NCI-H146 treated with DMSO at 0.1 percent for 48 hours (cell line): ENCODE measurements around the gene TTC28.
"Not testable (repeated sequence)": the region's sequence is repeated elsewhere in the genome, so short reads cannot be mapped to it uniquely, and the experiment has no call there.

Experiments used
- DNase-seq: peaks from one replicate; lab custom pipeline; 2025; ENCODE audit not compliant: unreplicated experiment; lab: John Stamatoyannopoulos, UW

TTC28 gene

DNA sequence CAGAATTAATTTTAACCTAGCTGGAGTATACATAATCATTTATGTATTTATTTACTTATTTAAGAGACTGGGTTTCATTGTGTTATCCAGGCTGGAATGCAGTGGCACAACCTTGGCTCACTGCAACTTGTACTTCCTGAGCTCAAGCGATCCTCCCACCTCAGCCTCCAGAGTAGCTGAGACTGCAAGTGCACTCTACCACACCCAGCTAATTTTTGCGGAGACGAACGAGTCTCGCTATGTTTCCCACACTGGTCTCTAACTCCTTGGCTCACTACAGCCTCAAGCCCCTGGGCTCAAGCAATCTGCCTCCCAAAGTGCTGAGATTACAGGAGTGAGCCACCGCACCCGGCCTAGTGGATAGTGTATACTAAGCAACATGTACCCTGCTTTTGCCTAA is 1.5 kb downstream of the TTC28 start:
- not testable (repeated sequence) for DNase-seq

DNA sequence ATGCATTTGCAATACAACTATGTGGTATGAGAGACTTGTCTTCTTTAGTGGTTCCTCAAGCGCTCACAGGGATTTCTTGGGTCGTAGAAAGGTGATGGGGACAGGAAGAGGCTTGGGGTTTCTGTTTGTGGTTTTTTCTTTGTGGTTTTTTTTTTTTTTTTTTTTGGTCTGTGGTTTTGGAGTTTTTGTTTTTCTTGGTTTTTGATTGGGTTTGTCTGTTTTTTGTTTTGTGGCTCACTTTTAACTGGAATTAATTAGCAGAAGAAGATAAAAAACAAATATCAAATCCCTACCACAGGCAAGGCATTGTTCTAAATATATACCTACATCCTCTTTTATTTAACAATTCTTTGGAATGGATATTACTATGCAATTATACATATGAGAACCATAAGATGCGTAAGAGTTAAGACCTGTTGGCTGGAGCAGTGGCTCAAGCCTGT is 5.5 kb downstream of the TTC28 start:
- DNase-seq, result no peak

DNA sequence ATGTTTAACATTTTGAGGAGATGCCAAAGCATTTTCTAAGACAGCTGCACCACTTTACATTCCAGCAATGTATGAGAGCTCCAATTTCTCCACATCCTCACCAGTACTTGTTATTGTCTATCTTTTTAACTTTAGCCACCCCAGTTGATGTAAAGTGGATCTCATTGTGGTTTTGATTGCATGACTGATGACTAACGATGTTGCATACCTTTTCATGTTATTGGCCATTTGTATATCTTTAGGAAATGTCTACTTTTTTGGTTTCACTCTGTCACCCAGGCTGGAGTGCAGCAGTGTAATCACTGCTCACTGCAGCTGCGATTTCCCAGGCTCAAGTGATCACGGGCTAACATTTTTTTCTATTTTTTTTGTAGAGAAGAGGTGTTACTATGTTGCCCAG is 8.9 kb downstream of the TTC28 start:
- no peak for DNase-seq

DNA sequence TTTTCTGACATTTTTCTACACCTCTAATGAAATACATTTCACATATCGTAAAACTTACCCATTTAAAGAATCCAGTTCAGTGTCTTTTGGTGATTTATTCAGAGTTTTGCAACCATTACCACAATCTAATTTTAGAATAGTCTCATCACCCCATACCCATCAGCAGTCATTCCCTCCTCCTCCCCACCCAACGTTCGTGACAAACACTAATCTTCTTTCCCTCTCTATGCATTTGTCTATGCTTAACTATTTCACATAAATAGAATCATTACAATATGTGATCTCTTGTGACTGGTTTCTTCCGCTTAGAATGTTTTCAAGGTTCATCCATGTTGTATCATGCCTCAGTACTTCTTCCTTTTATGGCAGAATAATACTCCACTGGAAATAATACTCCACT is 9.5 kb downstream of the TTC28 start:
- DNase-seq, result no peak

DNA sequence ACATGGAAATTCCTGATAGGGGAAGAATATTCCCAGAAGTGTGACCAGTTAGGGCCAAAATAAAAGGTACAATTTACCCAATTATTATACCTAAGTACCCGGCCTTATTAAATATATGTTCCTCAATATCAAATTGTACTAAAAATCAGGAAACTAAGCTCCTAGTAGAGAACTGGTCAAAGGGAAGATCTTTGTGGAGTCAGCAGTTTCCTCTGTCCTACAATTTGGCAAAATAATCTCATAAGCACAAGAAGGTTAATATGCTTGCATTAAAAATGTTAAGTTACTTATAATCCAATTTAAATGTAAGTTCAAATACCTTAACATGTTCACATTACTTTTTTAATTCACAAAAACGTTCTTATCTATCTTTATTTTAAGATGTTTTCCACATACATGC is 10.3 kb downstream of the TTC28 start:
- no peak for DNase-seq

DNA sequence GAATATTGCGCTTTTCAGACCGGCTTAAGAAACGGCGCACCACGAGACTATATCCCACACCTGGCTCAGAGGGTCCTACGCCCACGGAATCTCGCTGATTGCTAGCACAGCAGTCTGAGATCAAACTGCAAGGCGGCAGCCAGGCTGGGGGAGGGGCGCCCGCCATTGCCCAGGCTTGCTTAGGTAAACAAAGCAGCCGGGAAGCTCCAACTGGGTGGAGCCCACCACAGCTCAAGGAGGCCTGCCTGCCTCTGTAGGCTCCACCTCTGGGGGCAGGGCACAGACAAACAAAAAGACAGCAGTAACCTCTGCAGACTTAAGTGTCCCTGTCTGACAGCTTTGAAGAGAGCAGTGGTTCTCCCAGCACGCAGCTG is 16.1 kb downstream of the TTC28 start:
- not testable (repeated sequence) for DNase-seq

DNA sequence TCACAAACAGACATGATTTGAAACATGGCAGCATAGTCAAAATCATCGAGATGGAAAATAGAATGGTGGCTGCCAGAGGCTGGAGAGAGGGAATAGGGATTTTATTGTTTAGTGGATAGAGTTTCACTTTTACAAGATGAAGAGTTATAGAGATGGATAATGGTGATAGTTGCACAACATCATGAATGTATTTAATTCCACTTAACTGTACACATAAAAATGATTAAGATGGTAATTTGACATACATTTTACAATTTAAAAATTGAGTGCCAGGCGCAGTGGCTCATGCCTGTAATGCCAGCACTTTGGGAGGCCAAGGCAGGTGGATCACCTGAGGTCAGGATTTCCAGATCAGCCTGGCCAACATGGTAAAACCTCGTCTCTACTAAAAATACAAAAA is 21.2 kb downstream of the TTC28 start:
- DNase-seq, result no peak

DNA sequence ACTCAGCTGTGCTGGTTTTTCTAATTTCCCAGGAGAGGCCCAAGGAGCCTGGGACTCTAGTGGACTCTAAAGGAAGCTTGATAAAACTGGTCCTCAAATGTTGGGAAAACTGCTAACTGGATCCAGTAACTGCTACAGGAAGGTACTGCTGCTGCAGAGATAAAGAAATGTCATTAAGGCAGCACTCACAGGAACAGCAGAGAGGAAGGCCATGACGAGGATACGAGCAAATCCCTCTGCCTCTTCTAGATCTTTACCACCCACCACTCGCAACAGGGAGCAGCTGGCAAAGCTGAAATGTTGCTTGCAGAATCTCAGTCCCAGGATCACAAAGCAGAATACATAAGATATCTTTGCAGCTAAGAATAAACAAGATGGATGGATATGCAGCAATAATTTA is 23.5 kb downstream of the TTC28 start:
- DNase-seq, result no peak

DNA sequence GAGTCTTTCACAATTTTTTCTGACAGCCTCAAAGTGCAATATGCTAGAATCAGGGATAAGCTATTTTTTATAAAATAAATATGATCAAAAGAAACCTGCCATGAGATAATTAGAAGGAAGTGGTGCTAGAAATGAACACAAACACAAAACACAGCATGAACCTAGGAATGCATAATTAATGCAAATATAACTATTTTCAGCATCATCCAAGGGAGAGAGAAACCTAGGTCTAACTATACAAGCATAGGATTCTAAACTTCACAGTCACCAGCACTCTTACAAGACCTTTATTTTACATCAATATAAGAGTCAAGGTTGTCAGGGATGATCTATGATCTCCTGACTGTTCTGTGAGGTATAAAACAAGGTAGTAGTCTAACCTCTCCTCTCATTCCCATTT is 29.2 kb downstream of the TTC28 start:
- no peak for DNase-seq

DNA sequence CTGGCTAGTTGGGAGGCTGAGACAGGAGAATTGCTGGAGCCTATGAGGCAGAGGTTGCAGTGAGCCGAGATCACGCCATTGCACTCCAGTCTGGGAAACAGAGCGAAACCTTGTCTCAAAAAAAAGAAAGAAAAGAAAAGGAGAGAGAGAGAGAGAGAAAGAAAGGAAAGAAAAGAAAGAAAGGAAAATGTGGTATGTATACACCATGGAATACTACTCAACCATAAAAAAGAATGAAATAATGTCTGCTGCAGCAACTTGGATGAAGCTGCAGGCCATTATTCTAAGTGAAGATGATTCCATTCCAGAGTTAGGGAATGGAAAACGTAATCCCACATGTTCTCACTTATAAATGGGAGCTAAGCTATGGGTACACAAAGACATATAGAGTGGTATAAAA is 30.8 kb downstream of the TTC28 start:
- DNase-seq, result no peak

DNA sequence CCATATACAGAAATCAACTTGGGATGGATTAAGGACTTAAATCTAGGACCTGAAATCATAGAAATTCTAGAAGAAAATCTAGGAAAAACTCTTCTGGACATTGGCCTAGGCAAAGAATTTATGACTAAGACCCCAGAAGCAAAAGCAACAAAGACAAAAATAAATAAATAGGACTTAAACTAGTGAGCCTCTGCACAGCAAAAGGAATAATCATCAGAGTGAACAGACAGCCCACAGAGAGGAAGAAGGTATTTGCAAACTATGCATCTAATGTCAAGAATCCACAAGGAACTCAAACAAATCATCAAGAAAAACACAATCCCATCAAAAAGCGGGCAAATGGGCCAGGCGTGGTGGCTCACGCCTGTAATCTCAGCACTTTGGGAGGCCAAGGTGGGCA is 32.4 kb downstream of the TTC28 start:
- no peak for DNase-seq

DNA sequence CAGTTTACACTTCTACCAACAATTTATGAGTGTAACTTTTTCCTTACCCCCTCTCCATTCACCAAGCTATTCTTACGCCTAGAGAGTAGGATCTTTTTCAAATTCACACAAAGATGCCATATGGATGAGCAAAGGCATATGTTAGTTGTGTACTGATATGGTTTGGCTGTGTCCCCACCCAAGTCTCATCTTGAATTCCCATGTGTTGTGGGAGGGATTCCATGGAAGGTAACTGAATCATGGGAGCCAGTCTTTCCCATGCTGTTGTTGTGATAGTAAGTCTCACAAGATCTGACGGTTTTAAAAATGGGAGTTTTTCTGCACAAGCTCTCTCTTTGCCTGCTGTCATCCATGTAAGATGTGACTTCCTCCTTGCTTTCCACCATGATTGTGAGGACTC is 40.3 kb downstream of the TTC28 start:
- DNase-seq, result no peak

DNA sequence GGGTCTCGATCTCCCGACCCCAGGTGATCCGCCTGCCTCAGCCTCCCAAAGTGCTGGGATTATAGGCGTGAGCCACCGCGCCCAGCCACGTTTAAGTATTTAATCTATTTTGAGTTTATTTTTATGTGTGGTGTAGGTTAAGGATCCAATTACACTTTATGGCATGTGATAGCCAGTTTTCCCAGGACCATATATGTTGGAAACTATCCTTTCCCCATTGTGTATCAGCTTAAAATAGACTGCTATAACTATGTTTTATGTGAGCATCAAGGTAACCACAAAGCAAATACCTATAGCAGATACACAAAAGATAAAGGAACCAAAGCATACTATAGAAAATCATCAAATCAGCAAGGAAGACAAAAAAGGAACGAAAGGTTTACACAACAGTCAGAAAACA is 42.4 kb downstream of the TTC28 start:
- DNase-seq, result no peak

DNA sequence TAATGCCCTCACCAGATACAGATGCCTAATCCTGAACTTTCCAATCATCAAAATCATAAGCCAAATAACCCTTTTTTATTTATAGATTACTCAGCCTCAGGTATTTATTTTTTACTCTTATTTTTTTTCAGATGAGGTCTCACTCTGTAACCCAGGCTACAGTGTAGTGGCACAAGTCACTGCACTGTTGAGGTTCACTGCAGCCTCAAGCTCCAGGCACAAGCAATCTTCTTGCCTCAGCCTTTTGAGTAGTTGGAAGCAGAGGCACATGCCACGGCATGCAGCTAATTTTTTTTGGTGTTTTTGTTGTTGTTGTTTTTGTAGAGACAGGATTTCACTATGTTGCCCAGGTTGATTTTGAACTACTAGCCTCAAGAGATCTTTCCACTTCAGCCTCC is 49.5 kb downstream of the TTC28 start:
- no peak for DNase-seq

DNA sequence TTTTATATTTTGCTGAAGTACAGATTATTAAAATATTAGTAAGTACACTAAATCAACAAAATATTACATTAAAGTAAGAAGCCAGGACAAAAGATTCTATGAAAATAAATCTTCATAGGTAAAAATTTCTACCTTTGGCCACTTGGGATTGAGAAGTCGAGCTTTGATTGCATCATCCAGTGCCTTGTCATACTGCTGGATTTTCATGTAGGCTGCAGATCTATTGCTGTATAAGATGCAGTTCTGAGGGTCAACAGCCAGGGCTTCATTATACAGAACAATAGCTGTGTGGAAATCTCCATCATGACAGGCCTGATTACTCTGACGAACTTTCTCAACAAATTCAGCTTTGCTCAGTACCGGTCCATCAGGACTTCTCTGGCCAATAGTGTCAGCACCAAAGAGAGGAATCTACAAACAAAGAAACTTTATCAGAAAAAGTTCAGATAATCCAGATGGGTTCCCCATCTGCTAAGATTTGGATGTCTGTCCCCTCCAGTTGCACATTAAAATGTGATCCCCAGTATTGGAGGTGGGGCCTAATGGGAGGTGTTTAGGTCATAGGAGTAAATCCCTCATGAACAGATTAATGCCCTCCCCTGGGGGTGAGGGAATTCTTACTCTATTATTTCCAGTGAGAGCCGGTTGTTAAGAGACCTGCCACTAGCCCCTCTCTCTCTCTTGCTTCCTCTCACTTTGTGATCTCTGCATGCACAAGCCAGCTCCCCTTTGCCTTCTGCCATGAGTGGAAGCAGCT is 50.0 kb downstream of the TTC28 start:
- DNase-seq, result no peak

DNA sequence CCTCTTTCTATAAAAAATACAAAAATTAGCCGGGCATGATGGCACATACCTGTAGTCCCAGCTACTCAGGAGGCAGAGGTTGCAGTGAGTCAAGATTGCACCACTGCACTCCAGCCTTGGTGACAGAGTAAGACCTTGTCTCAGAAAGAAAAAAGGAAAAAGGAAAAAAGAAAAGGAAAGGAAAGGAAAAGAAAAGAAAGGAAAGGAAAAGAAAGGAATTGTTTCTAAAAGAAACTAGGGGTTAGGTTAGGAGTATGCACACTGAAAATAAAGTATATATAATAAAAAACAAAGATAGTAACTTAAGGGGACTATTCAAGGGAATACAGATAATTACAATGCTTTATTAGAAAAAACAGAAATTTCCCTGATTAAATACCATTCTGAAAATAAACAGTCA is 50.9 kb downstream of the TTC28 start:
- DNase-seq, result no peak

DNA sequence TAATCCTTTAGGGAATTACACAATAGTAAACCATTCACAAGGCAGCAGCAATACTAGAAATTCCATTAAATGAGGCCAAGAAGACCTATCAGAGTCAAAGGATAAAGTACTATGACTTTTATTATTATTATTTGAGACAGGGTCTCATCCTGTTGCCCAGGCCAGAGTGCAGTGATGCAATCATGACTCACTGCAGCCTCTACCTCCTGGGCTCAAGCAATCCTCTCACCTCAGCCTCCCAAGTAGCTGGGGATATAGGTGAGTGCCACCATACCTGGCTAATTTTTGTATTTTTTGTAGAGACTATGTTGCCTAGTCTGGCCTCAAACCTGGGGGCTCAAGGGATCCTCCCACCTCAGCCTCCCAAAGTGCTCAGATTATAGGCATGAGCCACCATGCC is 51.8 kb downstream of the TTC28 start:
- no peak for DNase-seq

DNA sequence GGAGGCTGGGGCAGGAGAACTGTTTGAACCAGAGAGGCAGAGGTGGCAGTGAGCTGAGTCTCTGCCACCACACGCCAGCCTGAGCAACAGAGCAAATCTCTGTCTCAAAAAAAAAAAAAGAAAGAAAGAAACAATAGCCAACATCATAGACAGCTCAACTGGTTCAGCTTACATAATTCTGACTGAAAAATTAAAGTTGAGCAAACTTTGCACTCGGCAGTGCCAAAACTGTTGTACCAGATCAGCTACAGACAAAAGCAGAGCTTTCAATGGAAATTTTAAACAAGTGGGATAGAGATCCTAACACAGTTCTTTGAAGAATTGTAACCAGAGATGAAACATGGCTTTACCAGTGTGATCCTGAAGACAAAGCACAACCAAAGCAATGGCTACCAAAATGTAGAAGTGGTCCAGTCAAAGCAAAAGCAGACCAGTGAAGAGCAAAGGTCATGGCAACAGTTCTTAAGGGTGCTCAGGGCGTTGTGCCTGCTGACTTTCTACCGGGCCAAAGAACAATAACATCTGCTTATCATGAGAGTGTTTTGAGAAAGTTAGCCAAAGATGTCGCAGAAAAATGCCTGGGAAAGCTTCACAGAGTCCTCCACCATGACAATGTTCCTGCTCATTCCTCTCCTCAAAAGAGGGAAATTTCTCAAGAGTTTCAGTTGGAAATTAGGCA is 59.3 kb downstream of the TTC28 start:
- DNase-seq, result no peak

DNA sequence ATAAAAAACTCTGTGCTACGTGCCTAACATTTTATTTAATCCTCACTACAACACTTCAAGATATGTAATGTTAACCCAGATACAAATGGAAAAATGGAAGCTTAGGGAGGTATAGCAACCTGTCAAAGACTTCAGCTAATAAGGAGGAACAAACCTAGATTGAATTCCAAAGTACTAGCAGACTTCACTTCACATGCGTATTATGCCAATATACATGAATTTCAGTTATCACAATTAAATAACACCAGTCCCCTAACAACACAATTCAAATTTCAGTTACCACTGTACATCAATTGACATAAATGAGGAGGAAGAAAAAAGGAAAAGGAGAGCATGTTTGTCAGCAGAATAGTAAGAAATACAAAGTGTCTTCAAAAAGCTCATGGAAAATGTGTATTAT is 60.4 kb downstream of the TTC28 start:
- no peak for DNase-seq

DNA sequence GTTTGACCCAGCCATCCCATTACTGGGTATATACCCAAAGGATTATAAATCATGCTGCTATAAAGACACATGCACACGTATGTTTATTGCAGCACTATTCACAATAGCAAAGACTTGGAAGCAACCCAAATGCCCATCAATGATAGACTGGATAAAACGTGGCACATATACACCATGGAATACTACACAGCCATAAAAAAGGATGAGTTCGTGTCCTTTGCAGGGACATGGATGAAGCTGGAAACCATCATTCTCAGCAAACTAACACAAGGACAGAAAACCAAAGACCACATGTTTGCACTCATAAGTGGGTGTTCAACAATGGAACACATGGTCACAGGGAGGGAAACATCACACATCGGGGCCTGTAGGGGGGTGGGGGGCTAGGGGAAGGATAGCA is 64.2 kb downstream of the TTC28 start:
- DNase-seq, result not testable (repeated sequence)

DNA sequence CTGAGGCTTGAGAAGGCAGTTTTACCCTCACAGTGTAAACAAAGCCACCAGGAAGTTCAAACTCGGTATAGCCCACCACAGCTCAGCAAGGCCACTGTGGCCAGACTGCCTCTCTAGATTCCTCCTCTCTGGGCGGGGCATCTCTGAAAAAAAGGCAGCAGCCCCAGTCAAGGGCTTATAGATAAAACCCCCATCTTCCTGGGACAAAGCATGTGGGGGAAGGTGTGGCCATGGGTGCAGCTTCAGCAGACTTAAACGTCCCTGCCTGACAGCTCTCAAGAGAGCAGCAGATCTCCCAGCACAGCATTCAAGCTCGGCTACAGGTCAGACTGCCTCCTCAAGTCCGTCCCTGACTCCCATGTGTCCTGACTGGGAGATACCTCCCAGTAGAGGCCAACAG is 69.7 kb downstream of the TTC28 start:
- no peak for DNase-seq

DNA sequence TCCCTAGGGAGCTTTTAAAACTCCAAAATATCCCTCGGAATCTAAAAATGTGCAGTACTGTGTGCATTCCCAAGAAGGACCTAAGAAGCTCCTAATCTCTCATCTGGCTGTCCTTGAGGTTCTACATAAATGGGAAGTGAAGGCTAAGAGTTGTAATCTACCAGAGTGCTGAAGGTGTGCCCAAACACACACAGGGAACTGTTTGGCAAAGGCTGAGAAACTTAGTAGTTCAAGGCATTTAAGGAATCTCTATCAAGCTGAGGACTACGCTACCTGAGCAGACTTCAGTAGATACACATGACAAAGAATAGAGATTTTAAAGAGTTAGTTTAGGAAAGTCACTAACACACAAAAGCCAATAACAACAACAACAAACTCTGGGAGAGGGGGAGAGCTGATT is 71.1 kb downstream of the TTC28 start:
- DNase-seq, result no peak

DNA sequence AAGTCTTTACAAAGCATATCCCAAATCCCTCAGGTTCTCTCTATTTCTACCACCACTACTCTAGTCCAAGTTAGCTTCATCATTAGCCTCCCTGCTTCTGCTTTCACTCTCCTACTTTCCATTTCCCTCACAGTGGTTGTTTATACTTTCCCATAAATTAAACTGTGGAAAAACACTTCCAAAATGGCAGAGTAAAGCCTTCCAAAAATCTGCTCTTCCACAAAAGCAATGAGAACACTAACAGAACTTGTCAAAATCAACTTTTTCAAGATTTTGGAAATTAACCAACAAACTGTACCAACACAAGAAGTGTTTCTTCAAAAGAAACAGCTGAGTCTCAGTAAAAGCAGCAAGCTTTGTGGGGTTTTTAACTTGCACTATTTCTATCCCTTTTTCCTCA is 71.8 kb downstream of the TTC28 start:
- DNase-seq, result no peak
